Lower lobe of right lung (tissue), 2 donors: ENCODE measurements around the gene CUEDC1. TPM values are rescaled to one million over a fixed set of nuclear protein-coding genes. Genes with fewer than 3 reads are reported as not detected.
A peak's percentile ranks its signal among the peaks of the same experiment; 100 is the strongest.

Experiments
- ATAC-seq, 2 donors: fragments of 200-7000 bp; cut with Tn5 transposase; one replicate each; pipeline ENCODE4 v1.9.1; 2020 to 2022; ENCODE audit warnings: mild to moderate bottlenecking in 2 of 2, moderate library complexity in 2 of 2
- DNase-seq: peaks from one replicate; pipeline ENCODE4 v3.0.0-alpha.2; 2020
- H3K27ac ChIP-seq: fragments of 200-600 bp; one replicate; pipeline ENCODE4 v1.8.0; 2022
- H3K27me3 ChIP-seq: fragments of 200-600 bp; one replicate; pipeline ENCODE4 v1.8.0; 2022; ENCODE audit warnings: low read depth
- H3K36me3 ChIP-seq: fragments of 200-600 bp; one replicate; pipeline ENCODE4 v1.8.0; 2022; ENCODE audit warnings: mild to moderate bottlenecking
- H3K4me1 ChIP-seq: fragments of 200-600 bp; one replicate; pipeline ENCODE4 v1.8.0; 2022
- H3K4me3 ChIP-seq: fragments of 200-600 bp; one replicate; pipeline ENCODE4 v1.8.0; 2022; ENCODE audit warnings: mild to moderate bottlenecking
- H3K9me3 ChIP-seq: fragments of 200-600 bp; one replicate; pipeline ENCODE4 v1.8.0; 2022
- intact Hi-C: fragments of 100-400 bp; cut with DNase I; formaldehyde crosslinking; loops from one replicate; pipeline ENCODE4 v1.11.0; 2022
- total RNA-seq: library from RNA; stranded (reverse); fragmentation: NEBNext Ultra II Directional; extraction: Animal tissue kit (Norgen Biotek cat#: 25700); gene quantifications from one replicate; pipeline ENCODE4 v1.2.1, GENCODE V29; 2021
- TF ChIP-seq, protein P1 (sequence below): fragments of 200-600 bp; IDR thresholded peaks from one replicate; pipeline ENCODE4 v1.8.0; 2022; ENCODE audit warnings: antibody characterized with exemption, mild to moderate bottlenecking
- donor health status: DM: no; HTN: yes; CAD: no; lungs with severe emphysema.

The CUEDC1 gene
- total RNA-seq, 1 donor from 2014 or later = 42.8 TPM

DNA sequence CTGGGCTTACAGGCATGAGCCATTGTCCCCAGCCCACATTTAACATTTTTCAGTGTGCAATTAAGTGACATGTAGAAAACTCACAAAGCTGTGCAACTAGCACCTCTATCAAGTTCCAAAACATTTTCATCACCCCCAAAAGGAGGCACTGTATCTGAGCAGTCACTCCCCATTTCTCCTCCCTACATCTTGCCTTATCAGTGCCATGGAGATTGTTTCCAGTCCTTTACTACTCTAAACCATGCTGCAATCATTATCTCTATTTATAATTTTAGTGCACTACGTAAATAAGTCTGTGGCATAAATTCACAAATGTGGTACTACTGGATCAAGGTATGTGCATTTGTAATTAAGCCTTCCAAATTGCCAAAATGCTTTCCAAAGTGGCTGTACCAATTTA, 112.9 kb downstream of the CUEDC1 start:
- intact Hi-C loops = no loop called here
- no peak for ATAC-seq
- Histone ChIP-seq H3K27ac (no peak overlapping the region), H3K9me3 (no peaks in the 10 kb centered on the region), H3K4me3 (no peak overlapping the region), H3K4me1 (peaks cover 8% of the 10 kb centered on the region), H3K36me3 (peaks cover 79% of the 10 kb centered on the region), H3K27me3 (no peaks in the 10 kb centered on the region)
- DNase-seq = no peak
- TF ChIP-seq, protein P1, sequence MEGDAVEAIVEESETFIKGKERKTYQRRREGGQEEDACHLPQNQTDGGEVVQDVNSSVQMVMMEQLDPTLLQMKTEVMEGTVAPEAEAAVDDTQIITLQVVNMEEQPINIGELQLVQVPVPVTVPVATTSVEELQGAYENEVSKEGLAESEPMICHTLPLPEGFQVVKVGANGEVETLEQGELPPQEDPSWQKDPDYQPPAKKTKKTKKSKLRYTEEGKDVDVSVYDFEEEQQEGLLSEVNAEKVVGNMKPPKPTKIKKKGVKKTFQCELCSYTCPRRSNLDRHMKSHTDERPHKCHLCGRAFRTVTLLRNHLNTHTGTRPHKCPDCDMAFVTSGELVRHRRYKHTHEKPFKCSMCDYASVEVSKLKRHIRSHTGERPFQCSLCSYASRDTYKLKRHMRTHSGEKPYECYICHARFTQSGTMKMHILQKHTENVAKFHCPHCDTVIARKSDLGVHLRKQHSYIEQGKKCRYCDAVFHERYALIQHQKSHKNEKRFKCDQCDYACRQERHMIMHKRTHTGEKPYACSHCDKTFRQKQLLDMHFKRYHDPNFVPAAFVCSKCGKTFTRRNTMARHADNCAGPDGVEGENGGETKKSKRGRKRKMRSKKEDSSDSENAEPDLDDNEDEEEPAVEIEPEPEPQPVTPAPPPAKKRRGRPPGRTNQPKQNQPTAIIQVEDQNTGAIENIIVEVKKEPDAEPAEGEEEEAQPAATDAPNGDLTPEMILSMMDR = no peak

DNA sequence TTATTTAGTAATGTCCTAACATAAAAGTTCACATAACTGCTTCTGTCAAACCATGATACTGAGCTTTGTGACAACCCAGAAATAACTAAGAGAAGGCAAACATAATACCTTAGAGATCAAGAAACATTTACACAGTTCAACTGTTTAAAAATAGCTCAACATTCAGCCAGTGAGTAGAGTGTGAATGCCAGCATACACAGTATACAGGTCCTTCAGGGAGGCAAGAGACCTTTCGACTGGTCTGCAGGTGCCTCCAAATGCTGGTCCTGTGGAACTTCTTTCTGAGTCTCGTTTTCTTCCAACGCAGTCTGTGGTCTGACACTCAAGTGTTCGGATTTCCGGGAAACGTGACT, 115.7 kb downstream of the CUEDC1 start:
- Histone ChIP-seq H3K4me3 (no peak overlapping the region), H3K27me3 (no peaks in the 10 kb centered on the region), H3K4me1 (peaks cover 5% of the 10 kb centered on the region), H3K9me3 (no peaks in the 10 kb centered on the region), H3K36me3 (peaks cover 71% of the 10 kb centered on the region), H3K27ac (no peak overlapping the region)
- intact Hi-C loops = loop anchor here (10.0 kb wide), 1 partner anchor 705 kb away; no protein-coding TSS in a partner anchor
- DNase-seq = no peak
- TF ChIP-seq, protein P1 = no peak
- ATAC-seq = peak; percentile 59 to 74

DNA sequence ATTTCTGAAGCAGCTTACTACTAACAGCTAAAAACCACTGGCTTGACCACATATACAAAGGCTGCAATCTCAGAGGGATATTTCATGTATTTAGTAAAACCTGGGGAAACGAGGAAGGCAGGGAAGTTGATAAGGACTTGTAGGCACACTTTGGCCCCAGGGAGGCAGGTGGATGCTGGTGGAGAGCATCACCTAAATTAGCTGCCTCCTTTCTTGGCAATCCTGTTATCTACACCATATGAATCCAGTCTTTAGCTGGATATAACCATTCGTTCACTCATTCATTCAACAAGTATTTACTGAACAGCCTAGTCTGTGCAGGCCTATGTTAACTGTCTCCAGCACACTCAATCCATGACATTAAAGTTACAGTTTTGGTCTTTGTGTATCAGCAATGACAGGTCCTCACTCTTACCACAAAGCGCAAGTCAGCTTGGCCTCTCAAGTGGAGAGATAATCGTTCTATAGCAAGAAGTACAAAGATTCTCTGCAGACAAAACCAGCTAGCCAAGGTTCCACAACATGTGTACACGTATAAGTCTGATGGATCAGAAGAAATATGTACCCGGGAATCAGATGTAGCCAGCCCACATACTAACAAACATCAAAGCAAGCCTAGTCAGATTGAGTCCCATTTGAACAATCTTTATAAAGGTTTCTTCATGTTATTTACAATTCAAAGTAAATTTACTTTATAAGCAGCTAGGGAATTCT, 116.2 kb downstream of the CUEDC1 start:
- TF ChIP-seq, protein P1 = no peak
- H3K27me3 ChIP-seq = no peaks in the 10 kb centered on the region
- H3K9me3 ChIP-seq = no peaks in the 10 kb centered on the region
- DNase-seq (no peak), ATAC-seq (peak in 1 of 2 donors; percentile 38)
- H3K27ac ChIP-seq = no peak overlapping the region
- peaks cover 66% of the 10 kb centered on the region for H3K36me3 ChIP-seq
- intact Hi-C loops = loop anchor here (10.0 kb wide), 1 partner anchor 704 kb away; no protein-coding TSS in a partner anchor
- peaks cover 5% of the 10 kb centered on the region for H3K4me1 ChIP-seq
- H3K4me3 ChIP-seq = no peak overlapping the region

DNA sequence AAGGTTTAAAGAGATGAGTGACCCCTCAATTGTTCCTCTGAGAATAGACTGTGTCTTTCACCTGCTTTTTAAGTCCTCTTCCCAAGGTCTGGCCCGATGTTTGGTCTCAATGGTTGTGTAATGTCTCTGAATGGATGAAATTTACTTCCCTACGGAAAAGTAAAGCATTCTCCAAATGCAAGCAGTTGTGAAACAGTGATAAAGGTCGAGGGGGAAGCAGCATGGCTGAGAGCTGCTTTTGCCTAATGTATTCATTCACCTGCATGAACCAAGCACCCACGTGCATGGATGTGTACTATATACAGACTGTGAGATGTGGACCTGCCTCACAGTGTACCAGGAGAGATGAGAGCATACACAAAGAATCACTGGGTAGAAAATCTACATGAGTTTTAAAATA, 116.8 kb downstream of the CUEDC1 start:
- H3K4me1 ChIP-seq = peaks cover 6% of the 10 kb centered on the region
- intact Hi-C loops = loop anchor here (10.0 kb wide), 1 partner anchor 704 kb away; no protein-coding TSS in a partner anchor
- no peaks in the 10 kb centered on the region for H3K27me3 ChIP-seq
- TF ChIP-seq, protein P1 = no peak
- H3K27ac ChIP-seq = no peak overlapping the region
- DNase-seq = no peak
- peaks cover 61% of the 10 kb centered on the region for H3K36me3 ChIP-seq
- ATAC-seq = no peak
- H3K9me3 ChIP-seq = no peaks in the 10 kb centered on the region
- no peak overlapping the region for H3K4me3 ChIP-seq

DNA sequence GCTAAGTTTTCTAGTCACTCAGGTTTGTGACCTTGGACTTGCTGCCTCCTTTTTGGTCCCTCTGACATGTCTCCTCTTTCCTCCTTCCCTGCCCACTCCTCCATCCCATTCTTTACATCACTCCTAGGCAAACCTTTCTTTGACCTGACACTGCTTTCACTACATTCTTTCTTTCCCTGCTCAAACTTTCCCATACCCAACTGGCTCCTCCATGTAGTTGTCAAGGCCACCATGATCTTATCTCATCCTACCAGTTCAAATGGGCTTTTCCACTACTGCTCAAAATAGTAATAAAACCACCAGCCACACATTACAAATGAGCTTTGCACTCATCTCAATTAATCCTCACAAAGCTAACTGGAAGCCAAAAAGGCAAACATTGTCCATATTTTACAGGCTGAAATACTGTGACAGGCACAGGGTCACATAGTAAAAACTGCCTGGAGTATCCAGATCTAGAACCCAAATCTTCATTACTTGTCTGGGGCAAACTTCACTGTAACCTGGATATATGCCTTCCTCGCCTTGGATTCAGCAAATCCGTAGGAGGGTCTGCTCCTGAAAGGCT, 119.8 kb downstream of the CUEDC1 start:
- peaks cover 34% of the 10 kb centered on the region for H3K36me3 ChIP-seq
- DNase-seq (no peak), ATAC-seq (no peak)
- peaks cover 20% of the 10 kb centered on the region for H3K4me1 ChIP-seq
- H3K27ac ChIP-seq = no peak overlapping the region
- H3K4me3 ChIP-seq = no peak overlapping the region
- no peaks in the 10 kb centered on the region for H3K27me3 ChIP-seq
- intact Hi-C loops = loop anchor here (10.0 kb wide), 1 partner anchor 701 kb away; no protein-coding TSS in a partner anchor
- no peaks in the 10 kb centered on the region for H3K9me3 ChIP-seq
- TF ChIP-seq, protein P1 = no peak
